Cardiac fibroblast (primary cell): ENCODE results near the gene RAE1.

Source experiments
- DNase-seq, 2 donors: peaks; one replicate each; pipeline versions ENCODE4 v3.0.0 to v3.0.0-alpha.2; 2010; ENCODE audit warnings: low read depth in 2 of 2
- H3K4me3 ChIP-seq, 2 donors: replicated peaks in 1 of 2; 1 replicate in 1 of 2; 2 replicates in 1 of 2; pipeline ENCODE4 v1.5.1; 2011; ENCODE audit warnings: low read depth in 2 of 2, low read length in 2 of 2, mild to moderate bottlenecking in 2 of 2, moderate library complexity in 1 of 2
- TF ChIP-seq, protein P1 (sequence below): IDR thresholded peaks from one replicate; pipeline ENCODE4 v1.5.1; 2011; ENCODE audit warnings: low read depth, mild to moderate bottlenecking, low read length, inconsistent platforms

Gene RAE1, protein sequence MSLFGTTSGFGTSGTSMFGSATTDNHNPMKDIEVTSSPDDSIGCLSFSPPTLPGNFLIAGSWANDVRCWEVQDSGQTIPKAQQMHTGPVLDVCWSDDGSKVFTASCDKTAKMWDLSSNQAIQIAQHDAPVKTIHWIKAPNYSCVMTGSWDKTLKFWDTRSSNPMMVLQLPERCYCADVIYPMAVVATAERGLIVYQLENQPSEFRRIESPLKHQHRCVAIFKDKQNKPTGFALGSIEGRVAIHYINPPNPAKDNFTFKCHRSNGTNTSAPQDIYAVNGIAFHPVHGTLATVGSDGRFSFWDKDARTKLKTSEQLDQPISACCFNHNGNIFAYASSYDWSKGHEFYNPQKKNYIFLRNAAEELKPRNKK

DNA sequence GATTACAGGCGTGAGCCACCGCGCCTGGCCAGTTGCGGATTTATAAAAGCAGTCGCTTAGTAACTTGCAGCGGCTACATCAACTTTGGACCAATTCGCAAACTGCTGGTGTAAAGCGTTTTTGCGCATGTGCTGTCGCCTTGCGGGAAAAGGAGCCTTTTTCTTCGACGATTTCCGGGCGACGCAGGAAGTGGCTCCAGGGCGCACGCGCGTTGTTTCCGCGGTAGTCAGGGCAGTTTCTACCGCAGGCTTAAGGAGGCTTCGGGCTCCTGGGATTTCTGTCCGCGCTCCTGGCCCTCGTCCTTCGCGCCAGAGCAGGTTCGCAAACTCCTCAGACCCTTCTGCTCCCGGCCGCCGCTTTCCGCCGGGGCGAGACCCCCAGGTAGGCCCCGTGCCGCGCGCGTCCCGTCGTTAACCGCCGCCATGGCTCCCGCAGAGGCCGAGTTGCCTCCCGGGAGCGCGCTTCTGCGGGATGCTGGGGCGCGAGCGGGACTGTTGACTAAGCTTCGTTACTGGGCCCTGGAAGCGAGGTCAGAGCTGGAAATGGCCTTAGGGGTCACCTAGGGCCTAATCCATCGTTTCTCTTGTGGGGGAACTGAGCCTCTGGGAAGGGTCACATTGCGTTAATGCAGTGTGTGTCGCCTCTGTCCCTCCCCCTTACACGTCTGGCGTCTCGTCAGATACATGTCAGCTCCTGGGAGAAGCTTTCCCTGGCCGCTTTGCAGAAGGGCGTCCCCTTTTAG lies at the start of gene RAE1:
Gene RAE1 (plus strand): TSS at position 214 of the 742 bp plus-strand sequence. CDS start 2,784 bp downstream, outside the sequence.
- H3K4me3 ChIP-seq, result peak within 1 kb of the TSS; percentile 68 to 91
- DNase-seq, result peak; percentile 94 to 95
- TF ChIP-seq, protein P1, sequence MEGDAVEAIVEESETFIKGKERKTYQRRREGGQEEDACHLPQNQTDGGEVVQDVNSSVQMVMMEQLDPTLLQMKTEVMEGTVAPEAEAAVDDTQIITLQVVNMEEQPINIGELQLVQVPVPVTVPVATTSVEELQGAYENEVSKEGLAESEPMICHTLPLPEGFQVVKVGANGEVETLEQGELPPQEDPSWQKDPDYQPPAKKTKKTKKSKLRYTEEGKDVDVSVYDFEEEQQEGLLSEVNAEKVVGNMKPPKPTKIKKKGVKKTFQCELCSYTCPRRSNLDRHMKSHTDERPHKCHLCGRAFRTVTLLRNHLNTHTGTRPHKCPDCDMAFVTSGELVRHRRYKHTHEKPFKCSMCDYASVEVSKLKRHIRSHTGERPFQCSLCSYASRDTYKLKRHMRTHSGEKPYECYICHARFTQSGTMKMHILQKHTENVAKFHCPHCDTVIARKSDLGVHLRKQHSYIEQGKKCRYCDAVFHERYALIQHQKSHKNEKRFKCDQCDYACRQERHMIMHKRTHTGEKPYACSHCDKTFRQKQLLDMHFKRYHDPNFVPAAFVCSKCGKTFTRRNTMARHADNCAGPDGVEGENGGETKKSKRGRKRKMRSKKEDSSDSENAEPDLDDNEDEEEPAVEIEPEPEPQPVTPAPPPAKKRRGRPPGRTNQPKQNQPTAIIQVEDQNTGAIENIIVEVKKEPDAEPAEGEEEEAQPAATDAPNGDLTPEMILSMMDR, result no peak

DNA sequence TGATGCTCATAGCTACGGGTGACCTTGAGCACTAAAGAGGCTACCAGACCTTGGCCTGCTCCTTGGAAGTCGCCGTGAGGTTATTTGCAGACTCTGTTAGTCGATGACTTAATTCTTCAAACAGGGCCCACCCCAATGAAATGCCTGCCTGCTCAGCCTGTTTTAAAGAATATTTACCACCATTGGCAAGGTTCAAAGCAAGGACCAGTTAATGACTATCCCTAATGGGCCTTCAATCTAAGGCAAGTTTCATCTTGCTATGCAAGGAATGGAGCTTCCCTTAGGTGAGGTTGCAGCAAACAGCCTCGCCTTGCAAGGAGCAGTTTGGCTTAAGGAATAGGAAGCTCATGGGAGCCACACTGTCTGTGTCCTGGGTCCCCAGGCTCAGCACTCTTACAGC lies 44.3 kb upstream of the RAE1 start:
- no peak overlapping the region for H3K4me3 ChIP-seq
- DNase-seq, result no peak
- TF ChIP-seq, protein P1, result no peak

DNA sequence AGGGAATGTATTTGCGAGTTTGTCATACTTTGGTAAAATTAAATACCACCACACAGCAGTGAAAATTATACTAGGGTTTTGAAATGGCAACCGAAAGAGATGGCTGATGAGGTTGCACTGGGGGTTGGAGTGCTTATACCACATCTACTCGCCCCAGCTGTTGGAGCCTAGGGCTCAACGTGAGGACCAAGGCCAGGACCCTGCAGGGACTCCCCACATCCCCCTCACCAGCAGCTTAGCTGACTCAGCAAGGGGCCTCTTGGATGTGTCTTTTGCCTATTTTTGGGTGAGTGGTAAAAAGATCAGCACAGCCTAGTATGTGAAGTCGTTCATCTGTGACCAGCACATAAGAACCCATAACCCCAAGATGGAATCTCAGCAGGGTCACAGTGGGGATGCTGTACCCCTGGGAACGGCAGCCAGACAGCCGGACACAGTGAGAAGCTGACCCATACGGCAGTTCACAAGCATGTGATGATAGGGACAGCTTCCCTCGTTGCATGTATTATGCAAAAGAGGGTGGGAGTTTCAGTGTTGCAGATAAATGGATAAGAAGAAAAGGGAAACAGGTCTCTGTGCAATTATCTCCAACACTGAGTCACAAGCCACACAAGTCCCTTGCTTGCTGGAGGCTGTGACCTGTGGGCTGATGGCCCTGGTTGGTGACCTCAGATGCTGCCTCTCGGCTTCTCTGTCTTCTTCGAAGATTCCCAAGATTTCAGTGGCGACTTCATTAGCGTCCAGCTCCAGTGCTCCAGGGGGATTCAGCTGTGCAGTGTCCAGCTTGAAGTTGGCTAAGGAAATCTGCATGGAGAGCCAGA lies 42.4 kb upstream of the RAE1 start:
- H3K4me3 ChIP-seq, result no peak overlapping the region
- no peak for DNase-seq
- TF ChIP-seq, protein P1, result no peak

DNA sequence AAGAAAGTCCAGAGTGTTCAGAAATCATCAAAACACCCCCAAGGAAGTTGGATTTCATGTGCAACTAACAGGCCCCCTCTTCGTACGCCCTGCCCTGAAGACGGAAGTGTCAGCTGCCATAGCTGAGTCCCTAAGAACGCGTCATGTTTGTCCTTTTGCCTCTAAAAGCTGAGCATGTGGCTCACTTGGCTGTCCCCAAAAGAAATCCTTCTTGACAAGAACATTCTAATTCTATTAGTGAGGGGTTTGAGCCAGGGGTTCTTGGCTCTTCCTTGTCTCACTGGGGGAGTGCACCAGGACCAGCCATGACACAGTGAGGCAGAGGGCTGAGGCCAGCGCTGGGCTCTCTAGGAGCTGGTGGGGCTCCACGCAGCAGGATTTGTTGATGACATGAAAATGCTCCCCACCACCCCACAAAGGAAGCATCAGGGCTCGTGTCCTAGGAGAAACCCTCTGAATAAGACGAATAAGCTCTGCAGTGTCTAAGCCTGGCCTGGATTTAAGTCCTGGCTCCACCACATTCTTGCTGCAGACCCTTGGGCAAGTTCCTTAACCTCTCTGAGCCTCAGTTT lies 41.4 kb upstream of the RAE1 start:
- TF ChIP-seq, protein P1, result no peak
- no peak for DNase-seq
- H3K4me3 ChIP-seq, result no peak overlapping the region

DNA sequence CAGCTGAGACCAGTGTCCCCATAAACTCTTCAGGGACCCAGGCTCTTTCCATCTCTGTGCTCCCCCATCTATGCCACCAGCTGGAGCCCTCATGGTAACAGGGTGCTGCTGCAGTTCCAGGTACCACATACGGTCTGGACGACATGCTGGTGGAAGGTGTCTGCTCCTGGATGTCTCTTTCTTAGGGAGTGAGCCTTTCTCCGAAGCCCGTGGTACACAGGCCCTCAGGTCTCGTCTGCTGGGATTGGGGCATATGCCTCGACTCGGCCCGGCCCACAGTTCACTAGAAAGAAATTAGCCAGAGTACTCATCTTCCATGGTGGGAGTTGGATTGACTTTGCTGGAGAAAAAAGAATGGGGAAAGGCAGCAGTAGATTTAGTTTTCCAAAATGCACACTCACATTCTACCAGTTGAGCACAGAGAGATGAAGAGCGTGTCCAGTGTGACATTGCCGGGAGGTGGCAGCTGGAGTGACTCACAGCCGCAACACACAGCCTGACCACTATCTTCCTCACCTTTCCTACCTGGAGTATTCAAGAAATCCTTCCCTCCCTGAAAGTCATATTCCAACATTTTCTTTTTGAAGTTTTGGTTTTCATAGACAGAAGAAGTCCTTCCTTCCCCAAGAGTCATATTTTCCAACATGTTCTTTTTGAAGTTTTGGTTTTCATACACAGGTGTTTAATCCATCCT lies 40.1 kb upstream of the RAE1 start:
- H3K4me3 ChIP-seq, result no peak overlapping the region
- no peak for DNase-seq
- TF ChIP-seq, protein P1, result no peak

DNA sequence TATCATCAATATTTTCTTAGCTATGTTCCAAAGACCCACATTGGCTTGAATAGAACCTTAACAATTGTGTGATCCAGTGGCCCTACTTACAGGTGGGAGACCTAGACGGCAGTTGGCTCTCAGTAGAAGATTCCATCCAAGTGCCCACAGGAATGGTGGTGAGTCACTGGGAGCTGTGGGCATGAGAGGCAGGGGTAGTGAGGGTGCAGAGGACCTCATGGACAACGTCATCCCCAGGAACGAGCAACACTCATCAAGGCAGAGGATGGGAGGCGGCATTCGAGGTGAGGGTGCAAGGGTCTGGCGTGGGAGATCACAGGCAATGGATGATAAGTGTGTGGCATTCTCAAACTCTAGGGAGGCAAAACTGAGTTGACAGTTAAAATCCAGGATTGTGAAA lies 38.9 kb upstream of the RAE1 start:
- TF ChIP-seq, protein P1, result no peak
- no peak overlapping the region for H3K4me3 ChIP-seq
- DNase-seq, result no peak
